Tibial nerve (tissue), 4 donors: ENCODE measurements around the gene BAZ1B.

Experiments used
- EP300 ChIP-seq, 2 donors: sonication (generic); formaldehyde crosslinking; IDR thresholded peaks; one replicate each; pipeline ENCODE4 v1.6.1; 2017; ENCODE audit warnings: antibody characterized with exemption in 2 of 2, mild to moderate bottlenecking in 1 of 2
- POLR2A ChIP-seq, 2 donors: fragments of 450-650 bp; IDR thresholded peaks; one replicate each; pipeline ENCODE4 v1.6.1; 2017; ENCODE audit warnings: antibody characterized with exemption in 2 of 2, mild to moderate bottlenecking in 2 of 2, moderate library complexity in 2 of 2
- TF ChIP-seq, protein P1 (sequence below), 5 experiments: fragments of 200-600 bp in 3 of 5; fragments of 450-650 bp in 2 of 5; sonication (generic) in 3 of 5; IDR thresholded peaks; one replicate each; pipeline ENCODE4 v1.5.1; 2016 to 2019; ENCODE audit warnings: antibody characterized with exemption in 5 of 5, mild to moderate bottlenecking in 3 of 5, moderate library complexity in 2 of 5

DNA sequence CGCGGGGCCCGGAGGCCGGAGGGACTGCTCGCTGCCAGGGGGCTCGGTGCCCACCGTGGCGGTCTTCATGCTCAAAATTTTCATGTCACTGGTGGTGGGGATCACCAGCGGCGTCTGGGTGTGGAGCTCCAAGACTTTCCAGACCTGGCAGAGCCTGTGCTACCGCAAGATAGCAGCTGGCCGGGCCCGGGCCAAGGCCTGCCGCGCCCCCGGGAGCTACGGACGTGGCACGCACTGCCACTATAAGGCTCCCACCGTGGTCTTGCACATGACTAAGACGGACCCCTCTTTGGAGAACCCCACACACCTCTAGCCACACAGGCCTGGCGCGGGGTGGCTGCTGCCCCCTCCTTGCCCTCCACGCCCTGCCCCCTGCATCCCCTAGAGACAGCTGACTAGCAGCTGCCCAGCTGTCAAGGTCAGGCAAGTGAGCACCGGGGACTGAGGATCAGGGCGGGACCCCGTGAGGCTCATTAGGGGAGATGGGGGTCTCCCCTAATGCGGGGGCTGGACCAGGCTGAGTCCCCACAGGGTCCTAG is 86.6 kb downstream of the BAZ1B start:
- TF ChIP-seq, protein P1, sequence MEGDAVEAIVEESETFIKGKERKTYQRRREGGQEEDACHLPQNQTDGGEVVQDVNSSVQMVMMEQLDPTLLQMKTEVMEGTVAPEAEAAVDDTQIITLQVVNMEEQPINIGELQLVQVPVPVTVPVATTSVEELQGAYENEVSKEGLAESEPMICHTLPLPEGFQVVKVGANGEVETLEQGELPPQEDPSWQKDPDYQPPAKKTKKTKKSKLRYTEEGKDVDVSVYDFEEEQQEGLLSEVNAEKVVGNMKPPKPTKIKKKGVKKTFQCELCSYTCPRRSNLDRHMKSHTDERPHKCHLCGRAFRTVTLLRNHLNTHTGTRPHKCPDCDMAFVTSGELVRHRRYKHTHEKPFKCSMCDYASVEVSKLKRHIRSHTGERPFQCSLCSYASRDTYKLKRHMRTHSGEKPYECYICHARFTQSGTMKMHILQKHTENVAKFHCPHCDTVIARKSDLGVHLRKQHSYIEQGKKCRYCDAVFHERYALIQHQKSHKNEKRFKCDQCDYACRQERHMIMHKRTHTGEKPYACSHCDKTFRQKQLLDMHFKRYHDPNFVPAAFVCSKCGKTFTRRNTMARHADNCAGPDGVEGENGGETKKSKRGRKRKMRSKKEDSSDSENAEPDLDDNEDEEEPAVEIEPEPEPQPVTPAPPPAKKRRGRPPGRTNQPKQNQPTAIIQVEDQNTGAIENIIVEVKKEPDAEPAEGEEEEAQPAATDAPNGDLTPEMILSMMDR (IDR thresholded peaks at IDR 0.05): no peak
- no peak for TF ChIP-seq EP300 (IDR thresholded peaks at IDR 0.05)
- TF ChIP-seq POLR2A (IDR thresholded peaks at IDR 0.05): no peak
